ENCODE measurements around the gene ZNF592.

Gene ZNF592

DNA sequence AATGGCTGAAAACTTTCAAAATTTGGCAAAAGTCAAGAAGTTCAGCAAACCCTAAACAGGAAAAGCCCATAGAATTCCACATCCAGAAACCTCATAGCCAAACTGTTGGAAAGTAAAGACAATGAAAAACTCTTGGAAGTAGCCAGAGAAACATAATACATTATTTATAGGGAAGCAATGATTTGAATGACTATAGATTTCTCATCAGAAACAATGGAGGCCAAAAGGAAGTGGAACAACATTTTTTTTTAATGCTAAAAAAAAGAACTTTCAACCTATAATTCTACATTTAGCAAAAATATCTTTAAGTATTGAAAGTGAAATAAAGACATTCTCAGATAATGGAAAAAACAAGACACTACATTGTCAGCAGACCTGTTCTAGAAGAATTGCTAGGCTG, 99.0 kb downstream of the ZNF592 start:
- TF ChIP-seq, protein P1, sequence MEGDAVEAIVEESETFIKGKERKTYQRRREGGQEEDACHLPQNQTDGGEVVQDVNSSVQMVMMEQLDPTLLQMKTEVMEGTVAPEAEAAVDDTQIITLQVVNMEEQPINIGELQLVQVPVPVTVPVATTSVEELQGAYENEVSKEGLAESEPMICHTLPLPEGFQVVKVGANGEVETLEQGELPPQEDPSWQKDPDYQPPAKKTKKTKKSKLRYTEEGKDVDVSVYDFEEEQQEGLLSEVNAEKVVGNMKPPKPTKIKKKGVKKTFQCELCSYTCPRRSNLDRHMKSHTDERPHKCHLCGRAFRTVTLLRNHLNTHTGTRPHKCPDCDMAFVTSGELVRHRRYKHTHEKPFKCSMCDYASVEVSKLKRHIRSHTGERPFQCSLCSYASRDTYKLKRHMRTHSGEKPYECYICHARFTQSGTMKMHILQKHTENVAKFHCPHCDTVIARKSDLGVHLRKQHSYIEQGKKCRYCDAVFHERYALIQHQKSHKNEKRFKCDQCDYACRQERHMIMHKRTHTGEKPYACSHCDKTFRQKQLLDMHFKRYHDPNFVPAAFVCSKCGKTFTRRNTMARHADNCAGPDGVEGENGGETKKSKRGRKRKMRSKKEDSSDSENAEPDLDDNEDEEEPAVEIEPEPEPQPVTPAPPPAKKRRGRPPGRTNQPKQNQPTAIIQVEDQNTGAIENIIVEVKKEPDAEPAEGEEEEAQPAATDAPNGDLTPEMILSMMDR (IDR thresholded peaks at IDR 0.05): no peak
- TF ChIP-seq ZFX (IDR thresholded peaks at IDR 0.05; ENCODE audit: borderline replicate concordance): no peak

DNA sequence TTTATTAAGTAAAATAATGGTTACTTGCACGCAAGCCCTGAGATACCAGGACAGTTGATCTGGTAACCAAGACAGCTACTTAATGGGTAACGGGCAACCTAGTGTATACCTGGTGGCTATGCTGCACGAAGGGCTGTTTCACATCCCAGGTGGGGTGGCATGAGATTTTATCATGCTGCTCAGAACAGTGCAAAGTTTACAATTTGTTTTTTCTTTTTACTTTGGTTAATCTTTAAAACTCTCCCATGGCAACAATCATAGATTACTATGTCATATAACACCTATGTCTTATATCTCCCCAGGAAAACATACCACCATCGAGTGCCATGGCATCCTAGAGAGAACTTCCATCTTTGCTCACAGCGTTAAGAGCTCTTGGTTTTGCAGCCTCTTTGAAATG, 103.8 kb downstream of the ZNF592 start:
- H3K27ac ChIP-seq: no peak overlapping the region
- TF ChIP-seq, protein P1 (IDR thresholded peaks at IDR 0.05): no peak
- no peak for TF ChIP-seq ZFX (IDR thresholded peaks at IDR 0.05; ENCODE audit: borderline replicate concordance)

More for the DNA sequence above, 99.0 kb downstream of the ZNF592 start:
- H3K27ac ChIP-seq: no peak overlapping the region

DNA sequence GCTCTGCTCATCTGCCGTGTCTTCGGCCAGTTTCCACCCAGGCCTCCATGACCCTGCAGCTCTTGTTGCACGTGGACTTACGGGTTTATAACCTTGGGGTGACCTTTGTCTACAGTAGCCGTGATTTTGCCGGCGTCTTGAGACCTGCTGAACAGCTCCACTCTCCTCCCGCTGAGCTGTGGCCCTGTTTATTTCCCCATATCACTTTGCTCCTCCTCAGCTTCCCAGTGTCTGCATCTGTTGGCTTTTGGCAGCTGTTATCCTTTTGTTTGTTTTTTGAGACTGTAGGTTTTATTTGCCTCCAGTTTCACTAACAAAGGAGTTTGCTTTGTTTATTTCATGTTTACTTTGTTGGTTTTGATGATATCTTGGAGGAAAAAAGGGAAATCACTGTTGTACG, 106.7 kb downstream of the ZNF592 start:
- H3K27ac ChIP-seq: peak overlapping the region; percentile 78
- TF ChIP-seq, protein P1 (IDR thresholded peaks at IDR 0.05): no peak
- TF ChIP-seq ZFX (IDR thresholded peaks at IDR 0.05; ENCODE audit: borderline replicate concordance): no peak

DNA sequence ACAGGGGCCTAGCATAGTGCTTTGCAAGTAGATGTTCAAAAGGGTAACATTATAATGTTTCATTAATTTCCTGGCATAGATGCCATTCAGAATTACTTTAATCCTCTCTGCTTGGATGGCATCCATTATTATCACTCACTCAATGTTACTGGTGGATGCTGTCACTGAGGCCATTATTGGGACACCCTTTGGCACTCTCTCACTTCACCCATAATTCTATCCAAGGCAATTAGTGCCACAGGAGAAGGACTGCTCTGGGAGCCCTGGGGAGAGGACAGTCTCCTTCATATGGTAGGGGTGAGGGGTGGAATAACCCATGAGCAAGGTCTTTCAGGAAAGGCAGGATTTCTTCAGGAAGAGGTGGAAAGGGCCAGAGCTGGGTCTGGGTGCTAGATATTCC, 107.4 kb downstream of the ZNF592 start:
- TF ChIP-seq ZFX (IDR thresholded peaks at IDR 0.05; ENCODE audit: borderline replicate concordance): no peak
- peak overlapping the region; percentile 78 for H3K27ac ChIP-seq
